HEK293T (cell line): ENCODE results near the gene DMRT1.

Experiments
- ARNT ChIP-seq: fragments of 450-650 bp; IDR thresholded peaks from 2 replicates; pipeline ENCODE4 v1.6.1; 2017; ENCODE audit warnings: mild to moderate bottlenecking
- ELF4 ChIP-seq: fragments of 450-650 bp; IDR thresholded peaks from 2 replicates; pipeline ENCODE4 v1.6.1; 2017; ENCODE audit warnings: antibody characterized with exemption
- FOXA1 ChIP-seq: fragments of 450-650 bp; IDR thresholded peaks from 2 replicates; pipeline ENCODE4 v1.6.1; 2016; ENCODE audit warnings: mild to moderate bottlenecking
- HDGF ChIP-seq: fragments of 450-650 bp; IDR thresholded peaks from 2 replicates; pipeline ENCODE4 v1.6.1; 2017; ENCODE audit warnings: antibody characterized with exemption, borderline replicate concordance
- L3MBTL2 ChIP-seq: fragments of 450-650 bp; conservative IDR thresholded peaks from 2 replicates; pipeline ENCODE4 v1.6.1; 2016; ENCODE audit warnings: mild to moderate bottlenecking
- NFRKB ChIP-seq: fragments of 450-650 bp; IDR thresholded peaks from 2 replicates; pipeline ENCODE4 v1.6.1; 2016; ENCODE audit warnings: mild to moderate bottlenecking, moderate library complexity
- SUZ12 ChIP-seq: fragments of 450-650 bp; IDR thresholded peaks from 2 replicates; pipeline ENCODE4 v1.6.1; 2016; ENCODE audit warnings: mild to moderate bottlenecking

DNA sequence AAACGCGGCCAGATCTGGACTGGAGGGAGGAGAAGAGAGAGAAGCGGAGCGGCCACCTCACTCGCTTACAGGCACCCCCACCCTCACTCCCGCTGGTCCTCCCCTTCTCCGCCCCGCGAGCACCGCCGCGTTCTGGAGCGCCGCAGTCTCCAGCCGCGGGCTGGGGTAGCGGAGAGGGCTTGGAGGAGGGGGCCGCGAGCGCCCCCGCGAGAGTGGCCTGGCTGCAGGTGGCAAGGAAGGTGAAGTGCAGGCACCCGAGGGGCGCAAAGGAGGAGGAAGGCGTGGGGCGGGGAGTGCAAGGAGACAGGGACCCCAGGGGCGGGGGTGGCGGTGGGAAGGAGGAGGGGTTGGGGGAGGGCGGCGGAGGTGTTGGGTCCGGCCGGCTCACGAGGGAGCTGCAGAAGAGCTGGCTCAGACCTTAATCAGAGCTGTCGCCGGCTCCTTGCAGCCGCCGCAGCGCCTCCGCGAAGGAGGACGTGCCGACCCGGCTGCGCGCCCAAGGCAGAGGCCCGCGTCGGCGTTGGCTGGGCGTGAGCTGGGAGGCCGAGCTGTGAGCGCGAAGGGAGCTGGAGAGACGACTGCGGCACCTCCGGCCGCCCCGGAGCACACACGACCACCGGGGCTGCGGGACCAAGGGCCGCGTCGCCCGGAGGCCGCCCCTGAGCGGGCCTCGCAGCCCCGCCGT, 134.9 kb downstream of the DMRT1 start, which contains the start of gene DMRT3:
- TF ChIP-seq L3MBTL2: 0 out of 2 replicates have a peak, but pooled peaks have one; percentile 6
- TF ChIP-seq SUZ12: no peak
- no peak for TF ChIP-seq NFRKB
- TF ChIP-seq ELF4: no peak
- no peak for TF ChIP-seq FOXA1
- no peak for TF ChIP-seq HDGF
- TF ChIP-seq ARNT: no peak
